Measurements from ENCODE around the gene AKAP8L.
"Not testable (repeated sequence)": the region's sequence is repeated elsewhere in the genome, so short reads cannot be mapped to it uniquely, and the experiment has no call there.

The AKAP8L gene

GRCh38 chr19:15417699-15418098 lies 1.1 kb downstream of the AKAP8L start:
- DNase-seq (ENCODE audit: low spot score): no peak

- DNase-seq (ENCODE audit: low spot score): no peak
Measured at GRCh38 chr19:15412832-15413231, 6.0 kb downstream of the AKAP8L start.

- DNase-seq (ENCODE audit: low spot score): not testable (repeated sequence)
Measured at GRCh38 chr19:15411351-15411750, 7.4 kb downstream of the AKAP8L start.

DNA sequence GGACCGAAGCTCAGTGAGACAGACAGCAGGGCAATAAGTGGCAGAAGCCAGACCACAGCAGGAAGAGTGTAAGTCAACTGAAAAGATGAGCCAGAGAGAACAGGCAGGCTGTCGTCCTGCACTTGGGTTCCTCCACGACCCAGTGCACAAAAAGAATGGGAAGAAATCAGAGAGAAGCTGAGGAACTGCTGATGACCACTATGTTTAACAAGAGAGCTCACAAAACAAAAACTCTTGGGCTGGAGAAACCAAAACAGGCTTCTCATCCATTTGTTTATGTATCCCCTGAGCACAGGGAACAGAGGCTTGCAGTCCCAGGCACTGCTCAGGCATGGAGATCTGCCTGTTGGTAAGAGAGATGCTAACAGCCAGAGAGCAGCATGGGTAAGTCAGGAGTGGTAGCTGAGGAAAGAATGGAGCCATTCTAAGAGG lies 14.0 kb downstream of the AKAP8L start:
- no peak for DNase-seq (ENCODE audit: low spot score)

- no peak for DNase-seq (ENCODE audit: low spot score)
Measured at GRCh38 chr19:15404097-15404779, 14.6 kb downstream of the AKAP8L start.

GRCh38 chr19:15403151-15403531 lies 15.6 kb downstream of the AKAP8L start:
- DNase-seq (ENCODE audit: low spot score): no peak

- no peak for DNase-seq (ENCODE audit: low spot score)
Measured at GRCh38 chr19:15402411-15403150, 16.2 kb downstream of the AKAP8L start.

DNA sequence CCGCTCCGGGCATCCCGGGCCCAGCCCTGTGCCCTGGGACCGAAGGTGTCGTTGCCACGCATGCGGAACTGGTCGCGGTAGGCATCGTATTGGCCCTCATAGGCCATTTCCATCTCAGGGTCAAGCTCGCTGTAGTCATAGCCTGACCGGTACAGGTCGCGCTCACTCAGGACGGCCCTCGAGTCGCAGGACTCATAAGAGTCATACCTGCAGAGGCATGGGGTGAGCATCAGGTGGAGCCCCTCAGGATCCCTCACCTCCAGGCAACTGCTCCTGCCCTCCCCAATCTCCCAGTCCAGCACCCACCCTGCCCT lies 17.4 kb downstream of the AKAP8L start:
- no peak for DNase-seq (ENCODE audit: low spot score)

DNA sequence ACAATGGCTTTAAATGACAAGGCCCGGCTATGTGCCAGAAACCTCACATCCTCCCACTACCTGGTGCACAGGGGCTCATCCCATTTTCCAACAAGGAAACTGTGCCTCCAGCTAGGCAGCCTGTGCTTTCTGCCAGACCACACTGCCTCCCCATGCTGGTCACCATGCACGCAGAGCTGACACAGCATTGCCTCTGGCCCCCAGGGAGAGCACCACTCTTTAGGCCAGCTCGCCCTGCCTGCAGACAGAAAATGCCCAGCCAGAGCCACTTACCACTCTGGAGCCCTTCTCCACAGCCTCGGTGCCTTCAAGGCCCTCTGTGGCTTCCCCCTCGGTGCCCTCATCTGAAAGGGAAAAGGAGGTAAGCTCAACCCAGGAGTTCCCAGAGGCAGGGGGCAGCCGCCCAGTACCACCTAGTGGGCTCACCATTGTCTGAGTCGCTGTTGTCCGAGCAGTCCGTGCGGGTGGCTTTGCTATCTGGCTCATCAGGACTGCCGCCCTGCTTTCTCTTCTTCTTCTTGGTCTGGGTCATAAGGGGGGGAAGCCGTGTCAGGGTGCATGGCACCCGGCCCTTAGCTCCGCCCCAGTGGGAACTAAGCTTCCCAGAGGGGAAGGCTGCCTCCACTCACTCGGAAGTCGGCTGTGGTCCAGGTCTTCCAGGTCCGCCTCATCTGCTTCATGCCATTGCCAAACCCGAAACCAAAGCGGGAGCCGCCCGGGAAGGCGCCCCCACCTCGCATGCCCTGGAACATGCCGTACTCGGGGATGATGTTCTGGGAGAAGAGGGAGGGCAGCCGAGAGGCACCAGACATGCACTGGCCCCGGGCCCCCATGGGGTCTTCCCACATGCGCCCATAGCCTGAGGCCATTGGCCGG lies 18.0 kb downstream of the AKAP8L start:
- DNase-seq (ENCODE audit: low spot score): no peak

DNA sequence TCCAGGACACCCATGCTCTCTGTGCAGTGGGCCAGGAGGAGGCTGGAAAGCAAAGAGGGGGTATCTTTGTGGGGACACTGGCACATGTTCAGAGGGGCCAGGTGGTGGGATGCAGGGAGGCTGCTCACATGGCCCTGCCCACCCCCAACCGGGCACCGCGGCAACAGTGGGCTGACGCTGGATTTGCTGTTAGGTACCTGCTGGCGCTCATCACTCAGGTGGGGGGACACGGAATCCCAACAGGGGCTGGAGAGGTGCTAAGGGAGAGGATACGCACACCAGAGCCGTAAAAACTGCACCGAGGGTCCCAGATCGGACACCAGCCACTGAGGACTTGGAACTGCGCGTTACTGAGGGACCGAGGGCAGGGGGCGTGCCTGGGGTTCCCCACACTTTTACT lies 19.2 kb downstream of the AKAP8L start:
- DNase-seq (ENCODE audit: low spot score): no peak

DNA sequence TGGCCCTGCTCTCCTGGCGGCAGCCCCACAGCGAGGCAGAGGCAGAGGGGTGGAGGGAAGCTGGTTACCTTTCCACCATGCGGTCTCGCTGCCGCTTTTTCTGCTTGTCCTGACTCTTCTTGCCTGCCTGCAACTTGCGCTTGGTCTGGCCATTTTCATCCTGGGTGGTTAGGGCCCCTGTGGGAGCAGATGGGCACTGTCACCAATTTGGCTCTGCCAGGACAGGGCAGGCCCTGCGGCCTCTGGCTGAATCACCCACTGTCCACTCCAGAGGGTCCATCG lies 19.6 kb downstream of the AKAP8L start:
- no peak for DNase-seq (ENCODE audit: low spot score)

DNA sequence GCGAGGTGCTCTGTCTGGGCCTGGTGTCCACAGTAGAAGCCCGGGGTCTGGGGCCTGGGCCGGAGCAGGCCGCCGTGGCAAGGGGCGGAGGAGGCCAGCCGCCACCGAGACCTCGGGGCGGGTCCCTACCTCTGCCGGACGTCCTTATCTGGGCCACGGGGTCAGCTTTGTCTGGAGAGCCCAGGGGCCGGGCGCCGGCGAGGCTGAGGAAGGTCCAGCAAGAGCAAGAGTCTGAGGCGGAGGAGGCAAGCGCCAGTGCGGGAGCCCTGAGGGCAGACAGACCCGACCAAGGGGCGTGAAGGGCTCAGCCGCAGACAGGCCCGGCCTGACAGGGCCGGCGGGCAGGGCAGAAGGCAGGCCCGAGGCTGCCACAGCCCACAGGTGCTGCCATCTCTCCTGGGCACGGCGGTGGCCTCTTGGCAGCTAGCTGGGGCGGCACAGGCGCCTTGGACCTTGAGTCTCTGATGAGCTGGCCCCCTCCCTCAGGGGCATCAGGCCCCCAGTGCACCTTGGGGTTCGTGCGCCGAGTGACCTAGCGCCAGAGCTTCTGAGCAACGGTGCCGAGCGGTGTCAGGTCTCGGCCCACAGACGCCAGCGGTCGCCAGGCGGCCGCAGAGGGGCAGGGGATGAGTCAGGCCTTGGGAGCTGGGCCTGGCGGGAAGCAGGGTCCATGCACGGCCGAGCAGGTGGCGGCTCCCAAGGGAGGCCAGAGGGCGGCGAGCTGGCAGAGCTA lies 20.1 kb downstream of the AKAP8L start:
- DNase-seq (ENCODE audit: low spot score): peak; percentile 2

DNA sequence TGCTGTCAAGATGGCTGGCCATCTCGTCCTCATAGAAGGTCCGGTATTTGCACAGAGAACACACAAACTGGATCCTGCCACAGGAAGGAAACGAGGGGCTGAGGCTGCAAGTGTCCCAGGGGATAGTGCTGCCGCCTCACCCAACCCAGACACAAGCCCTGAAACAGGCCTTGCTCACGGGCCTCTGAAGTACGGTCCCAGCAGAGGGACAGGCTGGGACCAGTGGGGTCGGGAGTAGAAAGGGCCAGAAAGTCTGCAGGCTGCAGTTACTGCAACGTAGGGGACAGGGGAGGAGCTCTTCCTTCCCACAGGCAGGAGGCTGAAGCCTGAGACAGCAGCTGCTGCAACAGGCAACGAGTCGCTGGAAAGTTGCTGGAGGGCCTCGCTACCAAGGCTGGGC lies 21.0 kb downstream of the AKAP8L start:
- DNase-seq (ENCODE audit: low spot score): peak; percentile 3

- no peak for DNase-seq (ENCODE audit: low spot score)
Measured at GRCh38 chr19:15397236-15397635, 21.6 kb downstream of the AKAP8L start.

- DNase-seq (ENCODE audit: low spot score): peak; percentile 3
Measured at GRCh38 chr19:15396436-15396835, 22.4 kb downstream of the AKAP8L start.

- DNase-seq (ENCODE audit: low spot score): not testable (repeated sequence)
Measured at GRCh38 chr19:15395251-15395650, 23.5 kb downstream of the AKAP8L start.

DNA sequence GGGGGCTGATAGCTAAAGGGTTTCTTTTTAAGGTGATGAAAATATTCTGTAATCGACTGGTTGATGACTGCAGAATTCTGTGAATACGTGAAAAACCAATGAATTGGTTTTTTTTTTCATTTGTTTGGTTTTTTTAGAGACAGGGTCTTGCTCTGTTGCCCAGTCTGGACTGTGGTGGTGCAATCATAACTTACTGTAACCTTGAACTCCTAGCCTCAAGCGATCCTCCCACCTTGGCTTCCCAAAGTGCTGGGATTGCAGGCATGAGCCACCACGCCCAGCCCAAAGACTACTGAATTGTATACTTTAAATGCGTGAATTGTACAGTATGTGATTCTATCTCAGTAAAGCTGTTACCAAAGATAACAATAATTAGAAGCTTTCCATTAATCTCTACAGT lies 24.4 kb downstream of the AKAP8L start:
- DNase-seq (ENCODE audit: low spot score): no peak

- DNase-seq (ENCODE audit: low spot score): peak; percentile 43
Measured at GRCh38 chr19:15393963-15394362, 24.8 kb downstream of the AKAP8L start.

- no peak for DNase-seq (ENCODE audit: low spot score)
Measured at GRCh38 chr19:15390814-15391213, 28.0 kb downstream of the AKAP8L start.

GRCh38 chr19:15381864-15382263 lies 36.9 kb downstream of the AKAP8L start:
- no peak for DNase-seq (ENCODE audit: low spot score)

DNA sequence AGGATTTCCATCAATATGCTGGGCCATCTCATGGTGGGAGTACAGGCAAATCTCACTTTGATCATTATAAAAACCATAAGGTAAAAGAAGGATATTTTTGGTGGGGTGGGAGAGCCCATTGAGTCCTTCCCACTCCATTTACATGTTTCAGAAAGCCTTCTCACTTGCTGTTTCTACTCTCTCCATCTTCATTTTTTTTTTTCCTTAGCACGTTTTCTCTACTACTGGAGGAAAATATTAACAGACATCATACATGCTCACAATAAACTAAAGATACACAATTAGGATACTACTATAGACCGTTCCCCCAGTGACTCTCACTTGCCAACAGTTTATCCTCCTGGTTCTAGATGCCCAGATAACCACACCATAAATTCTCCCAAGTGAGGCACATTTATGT lies 37.4 kb downstream of the AKAP8L start:
- DNase-seq (ENCODE audit: low spot score): no peak

DNA sequence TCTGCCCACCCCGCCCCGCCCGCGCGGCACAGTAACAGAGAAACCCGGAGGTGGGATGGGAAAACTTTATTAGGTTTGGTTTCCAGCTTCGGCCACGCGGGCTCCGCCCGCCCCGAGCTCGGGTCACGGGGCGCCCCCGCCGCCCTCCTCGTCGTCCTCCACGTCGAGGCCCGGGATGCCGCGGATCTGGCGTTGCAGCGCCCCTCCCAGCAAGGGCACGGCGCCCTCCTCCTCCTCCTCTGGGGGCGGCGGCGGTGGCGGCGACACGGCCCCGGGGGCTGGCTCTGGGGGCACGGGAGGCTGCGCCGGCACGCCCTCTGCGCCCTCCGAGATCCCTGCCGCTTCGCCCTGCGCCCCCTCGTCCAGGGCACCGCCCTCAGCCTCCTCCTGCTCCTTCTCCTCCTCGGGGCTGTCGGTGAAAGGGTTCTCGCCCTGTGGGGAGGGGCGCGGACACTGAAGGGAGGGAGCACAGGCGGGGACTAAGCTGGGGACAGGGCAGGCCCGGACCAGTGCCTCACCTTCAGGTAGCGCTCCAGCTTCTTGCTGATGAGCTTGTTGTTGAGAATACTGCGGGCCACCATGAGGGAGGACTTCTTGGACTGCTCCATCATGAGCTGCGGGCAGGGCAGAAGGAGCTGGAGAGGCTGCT lies 38.7 kb downstream of the AKAP8L start:
- DNase-seq (ENCODE audit: low spot score): peak; percentile 43
